Activated T-helper 1 cell treated with anti-CD3 and anti-CD28 coated beads, Interleukin-12 subunit alpha, Interleukin-12 subunit beta, Interleukin-2, Interleukin-4 antibody, amounts not matched to agents 30 ng/mL and 10 ng/mL and 1 ng/mL, durations not matched to agents 14 hours and 24 hours and 36 hours (primary cell): ENCODE results near the gene ANO1. TPM values are rescaled to one million over a fixed set of nuclear protein-coding genes. Genes with fewer than 3 reads are reported as not detected.

Source experiments
- DNase-seq: peaks from one replicate; pipeline ENCODE4 v3.0.0; 2021; ENCODE audit warnings: low spot score
- H3K27ac Mint-ChIP-seq: one replicate; pipeline ENCODE4 v1.8.0; 2021; ENCODE audit warnings: mild to moderate bottlenecking, mixed read lengths
- H3K27me3 Mint-ChIP-seq: one replicate; pipeline ENCODE4 v1.8.0; 2022; ENCODE audit warnings: mild to moderate bottlenecking, moderate library complexity, mixed read lengths; ENCODE audit not compliant: insufficient read depth
- H3K36me3 Mint-ChIP-seq: one replicate; pipeline ENCODE4 v1.8.0; 2021; ENCODE audit warnings: low read depth, mixed read lengths
- H3K4me1 Mint-ChIP-seq: one replicate; pipeline ENCODE4 v1.8.0; 2021; ENCODE audit warnings: low read depth, mixed read lengths
- H3K4me3 Mint-ChIP-seq: one replicate; pipeline ENCODE4 v1.8.0; 2021; ENCODE audit warnings: mild to moderate bottlenecking, moderate library complexity, mixed read lengths
- H3K9me3 Mint-ChIP-seq: one replicate; pipeline ENCODE4 v1.8.0; 2021; ENCODE audit warnings: mixed read lengths
- intact Hi-C: fragments of 100-400 bp; cut with micrococcal nuclease; formaldehyde crosslinking; loops from one replicate; pipeline ENCODE4 v1.15.1; 2024
- total RNA-seq: library from RNA; stranded (reverse); gene quantifications from 2 replicates; pipeline ENCODE4 v1.2.3, GENCODE V29; 2022

Gene ANO1
- total RNA-seq, 1 donor from 2014 or later = not detected

DNA sequence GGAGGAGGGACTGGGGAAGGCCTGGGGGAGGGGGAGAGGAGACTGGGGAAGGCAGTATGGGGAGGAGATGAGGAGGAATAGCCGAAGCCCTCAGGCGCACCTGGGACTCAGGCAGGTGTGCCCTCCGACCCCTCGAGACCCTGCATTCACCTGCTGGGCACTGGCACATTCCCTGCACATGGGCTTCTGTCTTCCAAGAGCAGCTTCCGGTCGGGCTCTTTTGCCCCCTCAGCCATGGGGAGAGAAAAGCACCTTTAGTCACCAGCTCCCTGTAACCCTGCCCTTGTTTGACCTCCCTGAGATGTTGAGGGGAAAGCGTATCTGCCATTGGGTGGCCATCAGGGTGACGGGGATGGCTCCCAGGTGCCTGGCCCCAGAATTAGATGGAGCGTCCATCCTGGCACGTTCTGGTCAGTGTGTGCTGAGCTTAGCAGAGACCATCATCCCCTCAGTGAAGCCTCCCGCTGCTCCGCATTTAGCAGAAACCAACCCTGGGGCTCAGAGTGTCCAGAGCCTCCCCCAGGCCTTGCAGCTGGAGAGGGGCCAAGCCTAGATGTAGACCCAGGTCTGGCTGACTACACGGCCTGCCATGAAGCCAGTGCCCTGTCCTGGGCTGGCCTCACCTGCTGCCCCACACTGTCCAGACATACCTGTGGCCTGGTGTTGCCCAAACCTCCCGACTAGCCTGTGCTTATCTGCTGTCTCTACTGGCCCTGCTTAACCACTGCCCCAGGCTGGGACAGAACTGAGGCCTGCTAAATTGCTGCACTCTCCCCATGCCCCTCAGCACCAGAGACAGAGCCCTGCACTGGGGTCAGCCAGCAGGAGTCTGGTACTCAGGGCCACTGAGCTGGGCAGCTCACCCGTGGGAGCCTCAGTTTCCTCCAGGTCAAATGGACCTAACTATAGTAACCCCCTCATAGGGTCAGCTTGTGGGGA is 6.2 kb downstream of the ANO1 start:
- Mint-ChIP-seq H3K9me3 (no peaks in the 10 kb centered on the region), H3K27me3 (peaks cover 6% of the 10 kb centered on the region), H3K27ac (no peak overlapping the region), H3K36me3 (no peaks in the 10 kb centered on the region), H3K4me3 (no peak overlapping the region), H3K4me1 (no peaks in the 10 kb centered on the region)
- no peak for DNase-seq
- intact Hi-C loops = no loop called here

DNA sequence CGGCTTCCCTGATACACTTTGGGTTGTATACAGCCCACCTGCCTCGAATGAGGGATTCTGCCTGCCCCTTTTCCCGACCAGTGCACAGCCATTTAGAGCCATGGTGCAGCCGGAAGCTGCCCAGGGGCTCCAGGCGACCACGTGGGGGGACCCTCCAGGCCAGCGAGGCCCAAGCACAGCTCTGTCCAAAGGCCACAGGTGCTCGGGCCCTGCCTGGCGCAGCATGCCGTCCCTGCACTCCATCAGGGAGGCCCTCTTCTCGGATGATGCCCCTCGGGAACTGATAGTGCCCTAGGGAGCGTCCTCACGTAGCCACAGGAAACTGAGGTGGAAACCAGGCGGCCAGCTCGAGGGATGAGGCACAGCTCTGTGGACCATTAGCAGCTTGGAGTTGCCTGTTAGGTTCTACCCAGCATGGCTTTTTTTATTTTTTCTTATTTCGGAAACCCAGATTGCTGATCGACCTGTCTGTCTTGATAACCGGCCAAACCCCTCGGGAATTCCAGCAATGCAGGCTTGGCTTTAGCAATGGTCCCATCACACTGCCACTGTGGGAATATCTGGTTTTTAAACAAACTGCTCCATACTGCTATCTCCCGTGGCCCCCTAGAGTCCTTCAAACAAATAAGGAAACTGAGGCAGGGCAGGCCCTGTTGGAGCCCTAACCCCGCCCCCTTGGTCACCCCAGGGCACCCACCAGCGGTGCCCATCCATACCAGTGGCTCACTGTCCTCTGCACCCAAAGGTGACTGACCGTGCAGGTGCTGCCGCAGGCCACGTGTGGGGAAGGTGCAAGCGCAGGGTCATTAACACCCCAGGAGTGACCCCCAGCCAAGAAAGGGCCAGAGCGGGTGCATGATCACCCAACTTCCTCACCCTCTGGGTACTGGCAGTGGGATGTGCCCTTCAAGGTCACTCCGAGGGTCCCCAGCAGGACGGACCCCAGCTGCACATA is 8.0 kb downstream of the ANO1 start:
- Mint-ChIP-seq H3K4me1 (no peaks in the 10 kb centered on the region), H3K36me3 (no peaks in the 10 kb centered on the region), H3K27ac (no peak overlapping the region), H3K4me3 (no peak overlapping the region), H3K9me3 (no peaks in the 10 kb centered on the region), H3K27me3 (peaks cover 4% of the 10 kb centered on the region)
- no peak for DNase-seq
- intact Hi-C loops = no loop called here

DNA sequence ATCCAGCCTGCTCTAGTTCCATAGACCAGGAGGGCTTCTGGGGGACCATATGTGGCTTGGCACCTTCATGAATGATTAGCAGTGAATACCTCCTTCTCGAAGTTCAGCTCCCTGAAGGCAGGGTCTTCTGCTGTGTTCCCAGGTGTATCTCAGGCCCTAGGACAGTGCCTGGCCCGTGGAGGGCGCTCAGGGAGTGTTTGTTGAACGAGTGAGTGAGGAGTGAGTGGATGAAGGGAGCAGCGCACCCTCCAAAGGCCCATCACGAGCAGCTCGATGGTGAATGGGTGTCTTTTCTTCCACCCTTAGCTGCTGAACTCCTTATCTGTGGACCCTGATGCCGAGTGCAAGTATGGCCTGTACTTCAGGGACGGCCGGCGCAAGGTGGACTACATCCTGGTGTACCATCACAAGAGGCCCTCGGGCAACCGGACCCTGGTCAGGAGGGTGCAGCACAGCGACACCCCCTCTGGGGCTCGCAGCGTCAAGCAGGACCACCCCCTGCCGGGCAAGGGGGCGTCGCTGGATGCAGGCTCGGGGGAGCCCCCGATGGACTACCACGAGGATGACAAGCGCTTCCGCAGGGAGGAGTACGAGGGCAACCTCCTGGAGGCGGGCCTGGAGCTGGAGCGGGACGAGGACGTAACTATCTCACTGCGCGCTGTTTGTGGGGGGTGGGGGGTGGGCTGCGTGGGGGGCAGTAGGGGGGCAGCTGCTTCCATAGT is 9.5 kb downstream of the ANO1 start:
- Mint-ChIP-seq H3K27ac (no peak overlapping the region), H3K36me3 (no peaks in the 10 kb centered on the region), H3K4me3 (no peak overlapping the region), H3K27me3 (peaks cover 3% of the 10 kb centered on the region), H3K9me3 (no peaks in the 10 kb centered on the region), H3K4me1 (no peaks in the 10 kb centered on the region)
- DNase-seq = no peak
- intact Hi-C loops = no loop called here

DNA sequence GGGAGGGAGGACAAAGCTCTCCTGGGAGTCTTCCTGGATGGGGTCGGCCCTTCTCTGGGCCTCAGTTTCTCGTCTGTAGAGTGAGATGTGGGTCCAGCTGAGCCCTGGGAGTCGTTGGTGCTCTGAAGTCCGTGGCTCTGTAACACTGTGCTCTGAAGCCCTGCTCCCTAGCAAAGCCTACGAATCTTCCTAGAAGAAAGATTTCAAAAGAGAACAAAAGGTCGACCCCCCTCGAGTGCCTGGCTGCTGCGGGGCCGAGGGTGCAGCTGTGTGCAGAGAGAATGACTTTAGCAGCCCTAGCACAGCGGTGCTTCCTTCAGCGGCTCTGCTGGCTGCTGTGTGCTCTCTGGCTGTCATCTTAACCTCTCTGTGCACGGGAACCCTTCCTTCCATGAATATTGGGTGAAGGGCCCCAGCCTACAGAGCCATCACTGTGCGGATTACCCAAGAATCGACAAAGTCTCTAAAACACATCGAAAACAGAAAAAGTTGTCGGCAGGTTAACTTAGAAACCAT is 10.7 kb downstream of the ANO1 start:
- H3K27me3 Mint-ChIP-seq = peaks cover 3% of the 10 kb centered on the region
- H3K9me3 Mint-ChIP-seq = no peaks in the 10 kb centered on the region
- H3K27ac Mint-ChIP-seq = no peak overlapping the region
- no peaks in the 10 kb centered on the region for H3K36me3 Mint-ChIP-seq
- no peaks in the 10 kb centered on the region for H3K4me1 Mint-ChIP-seq
- no peak overlapping the region for H3K4me3 Mint-ChIP-seq
- no peak for DNase-seq
- intact Hi-C loops = no loop called here

DNA sequence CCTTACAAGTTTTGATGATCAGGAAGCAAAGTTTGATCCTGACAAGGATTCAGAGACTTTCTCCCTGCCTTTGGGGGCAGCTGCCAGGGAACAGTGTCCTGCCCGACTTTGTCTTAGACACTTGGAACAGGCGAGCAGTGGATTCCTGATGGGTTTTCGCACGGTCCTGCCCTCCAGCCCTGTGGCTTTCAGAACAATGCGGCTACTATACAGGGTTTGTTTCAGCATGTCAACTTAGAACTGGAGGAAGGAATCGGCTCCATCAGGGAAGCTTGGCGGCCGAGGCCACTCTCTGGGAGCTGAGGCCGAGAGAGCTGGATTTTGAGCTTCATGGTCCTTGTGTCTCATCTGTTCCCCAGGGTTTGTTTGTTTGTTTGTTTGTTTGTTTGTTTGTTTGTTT is 11.5 kb downstream of the ANO1 start:
- no peak overlapping the region for H3K27ac Mint-ChIP-seq
- DNase-seq = no peak
- H3K27me3 Mint-ChIP-seq = peaks cover 3% of the 10 kb centered on the region
- intact Hi-C loops = no loop called here
- no peaks in the 10 kb centered on the region for H3K9me3 Mint-ChIP-seq
- H3K4me1 Mint-ChIP-seq = no peaks in the 10 kb centered on the region
- no peak overlapping the region for H3K4me3 Mint-ChIP-seq
- no peaks in the 10 kb centered on the region for H3K36me3 Mint-ChIP-seq

DNA sequence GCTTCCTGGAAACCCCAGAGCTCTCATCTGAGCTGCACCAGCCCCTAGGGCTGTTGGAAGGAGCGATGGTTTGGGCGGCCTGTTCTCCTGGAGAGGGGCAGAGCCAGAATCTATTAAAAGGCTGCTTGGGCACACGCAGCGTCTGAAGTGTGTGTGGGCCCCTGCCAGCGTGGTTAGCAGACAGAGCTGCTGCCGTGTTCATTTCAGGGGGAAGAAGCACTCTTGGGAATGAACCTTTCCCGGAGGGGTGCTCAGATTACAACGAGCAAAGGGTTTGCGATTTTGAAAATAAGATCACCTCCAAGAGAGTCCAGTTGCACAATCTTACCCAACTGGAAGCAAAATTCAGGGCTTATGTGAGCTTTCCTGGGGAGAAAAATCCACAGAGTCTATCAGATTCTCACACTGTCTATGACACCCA is 12.9 kb downstream of the ANO1 start:
- Mint-ChIP-seq H3K27ac (no peak overlapping the region), H3K27me3 (peaks cover 3% of the 10 kb centered on the region), H3K4me3 (no peak overlapping the region), H3K36me3 (no peaks in the 10 kb centered on the region), H3K4me1 (no peaks in the 10 kb centered on the region), H3K9me3 (no peaks in the 10 kb centered on the region)
- no peak for DNase-seq
- intact Hi-C loops = no loop called here

DNA sequence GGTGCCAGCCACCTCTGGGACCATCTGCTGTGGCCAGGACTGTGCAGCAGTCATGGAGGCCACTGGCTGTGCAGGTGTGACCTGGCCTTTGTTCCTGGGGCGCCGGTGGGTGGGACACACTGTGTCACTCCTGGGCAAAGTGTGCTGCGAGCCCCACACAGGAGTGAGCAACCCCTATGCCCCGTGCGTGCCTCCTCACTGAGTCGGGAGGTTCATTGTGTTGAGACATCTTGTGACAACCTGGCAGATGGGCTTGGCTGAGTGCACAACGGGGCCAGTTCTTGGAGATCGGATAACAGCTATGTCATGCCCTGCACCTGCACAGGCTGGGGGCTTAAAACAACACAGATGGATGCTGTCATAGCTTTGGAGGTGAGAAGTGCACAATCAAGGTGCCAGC is 13.5 kb downstream of the ANO1 start:
- Mint-ChIP-seq H3K36me3 (no peaks in the 10 kb centered on the region), H3K27ac (no peak overlapping the region), H3K4me1 (no peaks in the 10 kb centered on the region), H3K27me3 (peaks cover 3% of the 10 kb centered on the region), H3K9me3 (no peaks in the 10 kb centered on the region), H3K4me3 (no peak overlapping the region)
- intact Hi-C loops = no loop called here
- DNase-seq = no peak

DNA sequence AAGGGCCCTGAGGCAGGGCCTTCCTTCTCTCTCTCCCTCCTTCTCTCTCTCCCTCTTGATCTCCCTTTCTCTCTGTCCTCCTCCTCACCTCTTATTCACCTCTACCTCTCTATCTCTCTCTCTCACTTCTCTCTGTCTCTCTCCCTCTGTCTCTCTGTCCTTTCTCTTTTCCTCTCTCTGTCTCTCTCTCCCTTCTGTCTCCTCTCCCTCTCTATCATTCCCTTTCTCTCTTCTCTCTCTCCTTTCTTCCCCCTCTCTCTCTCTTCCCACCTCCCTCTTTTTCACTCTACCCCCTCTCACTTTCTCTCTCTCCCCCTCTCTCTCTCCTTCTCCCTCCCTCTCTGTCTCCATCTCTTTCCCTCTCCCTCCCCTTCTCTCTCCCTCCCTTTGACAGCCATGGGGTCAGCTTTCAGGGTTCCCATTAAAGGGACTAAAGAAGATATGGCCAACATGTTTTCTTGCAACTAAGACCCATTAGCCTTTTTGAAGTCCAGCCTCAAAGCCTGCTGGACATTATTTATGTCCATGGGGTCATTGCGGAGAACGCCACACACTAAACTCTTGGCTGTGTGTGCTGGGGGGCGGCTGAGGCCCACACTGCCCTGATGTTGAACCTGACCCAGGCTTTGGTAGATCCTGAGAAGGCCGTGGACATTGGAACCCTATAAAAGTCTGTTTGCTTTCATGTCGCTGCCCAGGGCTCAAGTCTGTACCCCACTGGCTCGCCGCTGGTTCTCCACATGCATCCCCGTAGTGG is 15.0 kb downstream of the ANO1 start:
- Mint-ChIP-seq H3K9me3 (no peaks in the 10 kb centered on the region), H3K4me3 (no peak overlapping the region), H3K27ac (no peak overlapping the region), H3K4me1 (no peaks in the 10 kb centered on the region), H3K36me3 (no peaks in the 10 kb centered on the region), H3K27me3 (peaks cover 3% of the 10 kb centered on the region)
- no peak for DNase-seq
- intact Hi-C loops = no loop called here

DNA sequence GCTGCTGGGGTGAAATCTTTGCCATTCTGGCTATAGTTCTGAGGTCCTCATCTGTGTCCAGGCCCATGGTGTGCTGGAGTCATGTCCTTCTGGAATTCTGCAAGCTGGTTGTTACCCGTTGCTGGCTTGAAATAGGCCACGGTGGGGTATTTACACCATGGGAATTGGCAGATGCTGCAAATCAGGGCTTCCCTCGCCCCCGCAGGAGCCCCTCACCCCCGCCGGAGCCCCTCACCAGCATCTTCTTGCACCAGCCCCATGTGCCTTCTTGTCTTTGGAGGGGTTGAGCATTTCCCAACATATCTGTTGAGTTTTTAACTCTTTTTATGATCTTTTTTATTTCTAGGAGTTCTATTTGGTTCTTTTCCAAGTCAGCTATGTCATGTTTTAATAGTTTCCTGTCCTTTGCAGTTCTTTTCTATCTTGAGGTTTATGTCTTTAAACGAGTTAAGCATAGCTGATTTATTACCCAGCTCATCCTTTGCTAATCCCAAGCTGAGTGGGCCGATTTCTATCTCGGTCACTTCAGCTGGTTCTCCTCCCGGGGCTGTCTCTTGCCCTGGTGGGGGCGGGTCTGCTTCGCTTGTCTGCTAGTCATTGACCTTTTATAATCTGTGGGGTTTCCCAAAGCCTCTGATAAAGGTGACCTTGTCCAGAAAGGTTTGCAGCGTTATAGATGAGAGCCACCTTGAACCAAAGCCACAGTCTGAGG is 17.6 kb downstream of the ANO1 start:
- no peak for DNase-seq
- no peaks in the 10 kb centered on the region for H3K9me3 Mint-ChIP-seq
- no peak overlapping the region for H3K27ac Mint-ChIP-seq
- H3K27me3 Mint-ChIP-seq = peaks cover 3% of the 10 kb centered on the region
- H3K36me3 Mint-ChIP-seq = no peaks in the 10 kb centered on the region
- H3K4me3 Mint-ChIP-seq = no peak overlapping the region
- H3K4me1 Mint-ChIP-seq = no peaks in the 10 kb centered on the region
- intact Hi-C loops = no loop called here

DNA sequence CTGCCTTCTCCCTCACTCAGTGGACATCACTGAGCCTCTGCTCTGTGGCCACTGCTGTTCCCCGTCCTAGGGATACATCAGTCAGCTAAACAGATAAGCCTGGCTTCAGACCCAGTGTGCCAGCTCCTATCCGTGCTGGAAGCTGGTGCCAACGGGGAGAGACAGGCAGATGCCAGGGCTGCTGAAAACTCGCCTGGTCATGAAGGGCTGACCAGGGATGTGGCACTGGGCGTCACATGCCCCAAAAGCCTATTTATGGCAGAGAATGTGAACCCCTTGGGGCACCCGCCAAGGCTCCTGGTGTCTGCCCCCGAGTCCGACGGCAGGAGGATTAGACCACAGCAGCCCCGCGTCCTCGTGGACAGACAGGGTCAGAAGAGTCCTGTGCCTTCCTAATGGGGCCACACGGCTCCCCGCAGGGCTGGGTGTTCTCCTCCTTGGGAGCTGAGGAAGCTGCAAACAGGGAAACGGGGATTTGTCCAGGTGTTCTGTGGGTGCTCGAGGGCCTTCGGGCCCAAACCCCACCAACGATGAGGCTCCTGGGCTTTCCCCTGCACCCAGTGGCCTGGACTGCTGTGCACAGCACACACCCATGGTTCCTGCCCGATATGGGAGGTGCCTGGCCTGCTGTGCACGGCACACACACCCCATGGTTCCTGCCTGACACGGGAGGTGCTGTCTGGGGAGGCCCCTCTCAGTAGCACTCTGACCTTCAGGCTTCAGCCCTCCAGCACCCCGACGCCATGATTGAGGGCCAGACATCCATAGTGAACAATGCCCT is 19.9 kb downstream of the ANO1 start:
- no peak overlapping the region for H3K27ac Mint-ChIP-seq
- no peaks in the 10 kb centered on the region for H3K36me3 Mint-ChIP-seq
- DNase-seq = no peak
- intact Hi-C loops = no loop called here
- H3K4me1 Mint-ChIP-seq = no peaks in the 10 kb centered on the region
- H3K27me3 Mint-ChIP-seq = no peaks in the 10 kb centered on the region
- H3K4me3 Mint-ChIP-seq = no peak overlapping the region
- no peaks in the 10 kb centered on the region for H3K9me3 Mint-ChIP-seq

DNA sequence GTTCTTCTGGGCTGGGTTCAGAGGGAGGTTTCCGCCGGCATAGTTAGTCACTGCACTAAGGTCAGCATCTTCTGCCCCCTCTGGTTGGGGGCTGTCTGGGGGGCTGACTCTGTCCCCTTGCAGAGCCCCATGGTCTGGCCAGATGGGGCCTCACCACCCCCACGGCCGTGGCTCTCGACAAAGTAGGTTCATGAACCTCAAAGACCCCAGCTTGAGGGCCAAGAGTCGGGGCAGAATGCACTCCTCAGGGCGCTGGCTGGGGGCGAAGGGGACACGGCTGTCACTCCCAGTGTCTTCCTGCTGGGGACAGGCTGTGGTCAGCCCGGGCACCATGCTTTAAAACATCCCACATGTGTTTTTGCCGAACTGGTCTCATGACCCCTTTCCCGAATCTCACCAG is 20.8 kb downstream of the ANO1 start:
- H3K27ac Mint-ChIP-seq = no peak overlapping the region
- no peaks in the 10 kb centered on the region for H3K4me1 Mint-ChIP-seq
- intact Hi-C loops = no loop called here
- H3K4me3 Mint-ChIP-seq = no peak overlapping the region
- DNase-seq = no peak
- no peaks in the 10 kb centered on the region for H3K9me3 Mint-ChIP-seq
- H3K36me3 Mint-ChIP-seq = no peaks in the 10 kb centered on the region
- no peaks in the 10 kb centered on the region for H3K27me3 Mint-ChIP-seq
